Esophagus muscularis mucosa (tissue), 4 donors: ENCODE data around the gene NUBP2. TPM values are rescaled to one million over a fixed set of nuclear protein-coding genes. Genes with fewer than 3 reads are reported as not detected.

Experiments used
- DNase-seq: peaks from one replicate; pipeline ENCODE4 v3.0.0-alpha.2; 2017; ENCODE audit errors: extremely low spot score
- H3K27ac ChIP-seq, 4 donors: fragments of 200-600 bp; sonication (generic); replicated peaks in 1 of 4; 1 replicate in 3 of 4; 2 replicates in 1 of 4; pipeline ENCODE4 v1.5.1; 2016 to 2019; ENCODE audit warnings: mild to moderate bottlenecking in 1 of 4
- H3K27me3 ChIP-seq, 4 donors: fragments of 200-600 bp; sonication (generic); one replicate each; pipeline versions ENCODE4 v1.5.1 to v1.6.0; 2016 to 2019
- H3K36me3 ChIP-seq, 4 donors: fragments of 200-600 bp; sonication (generic); one replicate each; pipeline ENCODE4 v1.5.1; 2016 to 2019
- H3K4me1 ChIP-seq, 4 donors: fragments of 200-600 bp; sonication (generic); one replicate each; pipeline ENCODE4 v1.5.1; 2016 to 2019
- H3K4me3 ChIP-seq, 4 donors: fragments of 200-600 bp; sonication (generic); 1 replicate in 2 of 4; 2 replicates in 2 of 4; pipeline ENCODE4 v1.5.1; 2016 to 2019; ENCODE audit warnings: mild to moderate bottlenecking in 4 of 4, moderate library complexity in 1 of 4
- H3K9me3 ChIP-seq, 4 donors: fragments of 200-600 bp; sonication (generic); 1 replicate in 3 of 4; 2 replicates in 1 of 4; pipeline ENCODE4 v1.5.1; 2016 to 2019
- EP300 ChIP-seq: sonication (generic); formaldehyde crosslinking; IDR thresholded peaks from one replicate; pipeline ENCODE4 v1.6.1; 2017; ENCODE audit warnings: antibody characterized with exemption
- POLR2A ChIP-seq: fragments of 450-650 bp; IDR thresholded peaks from one replicate; pipeline ENCODE4 v1.6.1; 2017; ENCODE audit warnings: antibody characterized with exemption, moderate library complexity, mild to moderate bottlenecking, low read depth
- POLR2AphosphoS5 ChIP-seq, 2 donors: sonication (generic); formaldehyde crosslinking; IDR thresholded peaks; one replicate each; pipeline ENCODE4 v1.6.1; 2017; ENCODE audit warnings: antibody characterized with exemption in 2 of 2
- WGBS: methylation state at CpG from one replicate; pipeline ENCODE4 v1.1.5; 2018; 5-methylcytosine and 5-hydroxymethylcytosine counted together
- intact Hi-C: fragments of 100-400 bp; cut with DNase I; formaldehyde crosslinking; loops from one replicate; pipeline ENCODE4 v1.15.1; 2023
- total RNA-seq, 4 donors: library from RNA; depleted of rRNA; stranded (reverse); fragments of >200 nt; gene quantifications; one replicate each; pipeline versions ENCODE4 v1.1.0 to v1.2.1, GENCODE V29; 2016
- TF ChIP-seq, protein P1 (sequence below), 3 experiments: fragments of 200-600 bp in 2 of 3; fragments of 450-650 bp in 1 of 3; sonication (generic) in 2 of 3; IDR thresholded peaks; one replicate each; pipeline ENCODE4 v1.5.1; 2017 to 2019; ENCODE audit warnings: antibody characterized with exemption in 3 of 3, mild to moderate bottlenecking in 2 of 3, moderate library complexity in 1 of 3

The NUBP2 gene, protein sequence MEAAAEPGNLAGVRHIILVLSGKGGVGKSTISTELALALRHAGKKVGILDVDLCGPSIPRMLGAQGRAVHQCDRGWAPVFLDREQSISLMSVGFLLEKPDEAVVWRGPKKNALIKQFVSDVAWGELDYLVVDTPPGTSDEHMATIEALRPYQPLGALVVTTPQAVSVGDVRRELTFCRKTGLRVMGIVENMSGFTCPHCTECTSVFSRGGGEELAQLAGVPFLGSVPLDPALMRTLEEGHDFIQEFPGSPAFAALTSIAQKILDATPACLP
- total RNA-seq: 10 to 100 TPM; 82.7 to 93.8 (median 87.6) TPM

DNA sequence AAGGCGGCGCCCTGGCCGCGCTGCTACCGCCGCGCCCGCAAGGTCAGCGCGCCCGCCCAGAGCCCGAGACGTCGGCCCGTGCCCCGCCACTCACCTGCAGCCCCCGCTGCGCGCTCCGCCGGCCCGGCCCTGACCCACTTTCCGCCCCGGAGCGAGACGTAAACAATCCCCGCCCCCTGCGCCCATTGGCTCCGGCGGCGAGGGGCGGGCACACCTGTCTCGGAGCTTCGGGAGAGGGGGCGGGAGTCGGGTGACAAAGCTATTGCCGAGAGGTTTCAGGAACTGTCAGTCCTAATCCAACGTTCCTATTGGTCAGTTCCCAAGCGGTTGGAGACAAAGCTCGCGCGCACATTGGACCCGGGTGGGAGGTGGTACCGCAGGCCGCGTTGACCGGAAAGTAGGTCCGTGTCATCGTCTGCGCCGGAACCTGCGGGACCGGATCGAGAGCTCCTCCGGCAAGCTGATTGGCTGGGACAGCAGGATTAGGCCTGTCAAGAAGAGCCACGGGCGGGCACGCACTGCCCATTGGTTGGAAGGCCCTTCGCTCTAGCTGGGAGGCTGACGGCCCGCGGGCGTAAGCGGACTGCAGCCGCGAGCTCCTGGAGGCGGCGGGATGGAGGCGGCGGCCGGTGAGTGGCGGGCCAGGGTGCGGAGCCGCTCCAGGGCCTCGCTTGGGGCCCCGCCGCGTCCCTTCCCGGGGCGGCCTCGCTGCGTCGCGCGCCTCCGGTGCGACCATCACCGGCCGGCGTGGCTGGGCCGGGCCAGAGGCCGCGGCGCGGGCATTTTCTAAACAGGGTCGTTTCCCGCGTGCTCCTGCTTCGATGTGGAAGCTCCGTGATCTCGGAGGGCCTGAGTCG, at the start of gene NUBP2, which contains the start of gene SPSB3:
Gene NUBP2, plus strand, starts transcription at position 553 of the 857 bp plus-strand sequence. Its CDS starts 61 bp downstream, at position 614.
Gene SPSB3, minus strand, starts transcription at position 164 of the 857 bp plus-strand sequence. CDS start 1,088 bp downstream, outside the sequence.
- TF ChIP-seq EP300 (no peak), POLR2AphosphoS5 (IDR thresholded peaks at IDR 0.05) (peak; percentile 85 to 89)
- TF ChIP-seq, protein P1, sequence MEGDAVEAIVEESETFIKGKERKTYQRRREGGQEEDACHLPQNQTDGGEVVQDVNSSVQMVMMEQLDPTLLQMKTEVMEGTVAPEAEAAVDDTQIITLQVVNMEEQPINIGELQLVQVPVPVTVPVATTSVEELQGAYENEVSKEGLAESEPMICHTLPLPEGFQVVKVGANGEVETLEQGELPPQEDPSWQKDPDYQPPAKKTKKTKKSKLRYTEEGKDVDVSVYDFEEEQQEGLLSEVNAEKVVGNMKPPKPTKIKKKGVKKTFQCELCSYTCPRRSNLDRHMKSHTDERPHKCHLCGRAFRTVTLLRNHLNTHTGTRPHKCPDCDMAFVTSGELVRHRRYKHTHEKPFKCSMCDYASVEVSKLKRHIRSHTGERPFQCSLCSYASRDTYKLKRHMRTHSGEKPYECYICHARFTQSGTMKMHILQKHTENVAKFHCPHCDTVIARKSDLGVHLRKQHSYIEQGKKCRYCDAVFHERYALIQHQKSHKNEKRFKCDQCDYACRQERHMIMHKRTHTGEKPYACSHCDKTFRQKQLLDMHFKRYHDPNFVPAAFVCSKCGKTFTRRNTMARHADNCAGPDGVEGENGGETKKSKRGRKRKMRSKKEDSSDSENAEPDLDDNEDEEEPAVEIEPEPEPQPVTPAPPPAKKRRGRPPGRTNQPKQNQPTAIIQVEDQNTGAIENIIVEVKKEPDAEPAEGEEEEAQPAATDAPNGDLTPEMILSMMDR (IDR thresholded peaks at IDR 0.05): peak in 2 of 3 experiments; percentile 12 to 14
- Histone ChIP-seq H3K27me3 (no peaks in the 10 kb centered on the region), H3K27ac (peak within 1 kb of the TSS; percentile 87 to 99 (median 90)), H3K4me1 (peaks cover 30 to 76% (median 55%) of the 10 kb centered on the region in 4 donors), H3K9me3 (no peaks in the 10 kb centered on the region), H3K4me3 (peak within 1 kb of the TSS; percentile 92 to 99 (median 96)), H3K36me3 (peaks cover 10 to 63% (median 61%) of the 10 kb centered on the region in 4 donors)
- intact Hi-C loops: loop anchor here (1.0 kb wide), 1 partner anchor 9 kb away; the partner anchor contains the start of gene MRPS34
- DNase-seq: peak; percentile 100
- WGBS: no CpG with 5 or more reads among the region's 102 CpGs

DNA sequence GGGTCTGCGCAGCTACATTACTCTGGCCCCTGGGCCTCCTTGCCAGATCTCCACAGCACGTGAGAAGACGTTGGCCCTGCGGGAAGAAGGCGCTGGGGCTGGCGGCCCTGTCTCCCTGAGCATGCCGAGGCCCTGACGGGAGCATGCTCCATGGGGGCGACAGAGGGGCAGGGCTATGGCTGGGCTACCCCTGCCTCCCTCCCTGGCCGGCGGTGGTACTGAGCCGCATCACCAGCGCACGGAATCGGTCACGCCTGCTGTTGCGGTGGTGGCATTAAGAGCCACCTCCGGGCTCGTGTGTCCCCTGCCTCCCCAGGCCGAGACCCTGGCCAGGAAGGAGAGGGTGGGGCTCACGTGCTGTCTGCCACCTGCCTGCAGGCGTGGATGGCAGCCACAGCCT, 48.6 kb upstream of the NUBP2 start:
- TF ChIP-seq, protein P1 (IDR thresholded peaks at IDR 0.05): no peak
- TF ChIP-seq EP300: no peak

DNA sequence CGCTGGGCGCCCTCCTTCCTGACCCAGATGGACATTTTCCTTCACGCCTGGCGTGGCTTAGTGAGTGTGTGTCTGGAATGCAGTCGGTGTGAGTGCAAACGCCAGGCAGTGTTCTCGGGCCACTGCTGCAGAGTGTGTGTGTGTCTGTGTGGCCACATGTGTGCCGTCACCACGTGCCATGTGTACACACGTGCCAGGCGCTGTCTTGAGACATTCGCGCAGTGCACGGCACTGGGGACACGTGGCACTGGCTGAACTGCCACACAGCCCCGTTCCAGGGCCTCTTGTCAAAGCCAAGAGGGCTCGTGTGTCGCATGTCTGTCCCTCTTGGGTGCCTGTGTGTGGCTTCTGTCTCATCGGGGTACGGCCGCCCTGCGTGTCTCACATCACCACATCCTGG, 47.9 kb upstream of the NUBP2 start:
- no peak overlapping the region for H3K4me3 ChIP-seq
- H3K27ac ChIP-seq: no peak overlapping the region
- no peaks in the 10 kb centered on the region for H3K27me3 ChIP-seq
- H3K36me3 ChIP-seq: peaks cover 20 to 52% (median 48%) of the 10 kb centered on the region in 4 donors
- TF ChIP-seq POLR2AphosphoS5 (IDR thresholded peaks at IDR 0.05): no peak
- TF ChIP-seq POLR2A: no peak
- TF ChIP-seq, protein P1 (IDR thresholded peaks at IDR 0.05): no peak
- TF ChIP-seq EP300: no peak
- intact Hi-C loops: no loop called here
- 98% methylated on average over 18 of the region's 22 CpGs for WGBS
- no peaks in the 10 kb centered on the region for H3K4me1 ChIP-seq
- H3K9me3 ChIP-seq: no peaks in the 10 kb centered on the region
- no peak for DNase-seq

More for the DNA sequence above, 48.6 kb upstream of the NUBP2 start:
- peaks cover 27 to 59% (median 55%) of the 10 kb centered on the region in 4 donors for H3K36me3 ChIP-seq
- DNase-seq: no peak
- H3K4me1 ChIP-seq: no peaks in the 10 kb centered on the region
- H3K27me3 ChIP-seq: no peaks in the 10 kb centered on the region
- intact Hi-C loops: no loop called here
- WGBS: no CpG with 5 or more reads among the region's 22 CpGs
- H3K9me3 ChIP-seq: no peaks in the 10 kb centered on the region
- no peak overlapping the region for H3K4me3 ChIP-seq
- no peak overlapping the region for H3K27ac ChIP-seq

DNA sequence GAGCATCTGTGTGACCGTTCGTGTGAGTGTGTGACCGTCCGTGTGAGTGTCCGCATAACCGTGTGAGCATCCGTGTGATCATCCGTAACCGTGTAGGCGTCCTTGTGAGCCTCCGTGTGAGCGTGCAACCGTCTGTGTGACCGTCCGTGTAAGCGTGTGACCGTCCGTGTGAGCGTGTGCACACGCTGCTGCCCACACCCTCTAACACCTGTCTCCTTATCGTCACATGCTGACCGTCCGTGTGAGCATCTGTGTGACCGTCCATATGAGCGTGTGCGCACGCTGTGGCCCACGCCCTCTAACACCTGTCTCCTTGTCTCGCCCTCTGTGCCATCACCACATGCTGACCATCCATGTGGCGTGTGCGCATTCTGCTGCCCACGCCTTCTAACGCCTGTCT, 42.5 kb upstream of the NUBP2 start:
- Histone ChIP-seq H3K36me3 (peaks cover 6 to 48% (median 41%) of the 10 kb centered on the region in 4 donors), H3K27me3 (no peaks in the 10 kb centered on the region), H3K9me3 (no peaks in the 10 kb centered on the region), H3K27ac (no peak overlapping the region), H3K4me1 (no peaks in the 10 kb centered on the region), H3K4me3 (no peak overlapping the region)
- intact Hi-C loops: no loop called here
- 94% methylated on average over 33 of the region's 33 CpGs for WGBS
- DNase-seq: no peak
- TF ChIP-seq POLR2AphosphoS5 (IDR thresholded peaks at IDR 0.05): no peak
- no peak for TF ChIP-seq POLR2A
- TF ChIP-seq, protein P1 (IDR thresholded peaks at IDR 0.05): no peak
